ENCODE results near the gene SEMA3E.
A peak's percentile ranks its signal among the peaks of the same experiment; 100 is the strongest.

The SEMA3E gene

GRCh38 chr7:83419013-83419412, 229.9 kb downstream of the SEMA3E start:
- H3K9me3 ChIP-seq, result no peaks in the 10 kb centered on the region
- TF ChIP-seq CTCF (IDR thresholded peaks at IDR 0.05; ENCODE audit: low read depth, low read length), result no peak
- no peak overlapping the region for H3K4me3 ChIP-seq (ENCODE audit: low read depth, low read length)
- no peaks in the 10 kb centered on the region for H3K27me3 ChIP-seq
- no peak for DNase-seq
- H3K4me1 ChIP-seq, result peaks cover 14% of the 10 kb centered on the region
- H3K36me3 ChIP-seq, result no peaks in the 10 kb centered on the region

GRCh38 chr7:83415840-83416239, 233.1 kb downstream of the SEMA3E start:
- H3K27me3 ChIP-seq, result no peaks in the 10 kb centered on the region
- TF ChIP-seq CTCF (IDR thresholded peaks at IDR 0.05; ENCODE audit: low read depth, low read length), result no peak
- H3K4me1 ChIP-seq, result peaks cover 24% of the 10 kb centered on the region
- no peaks in the 10 kb centered on the region for H3K36me3 ChIP-seq
- no peak for DNase-seq
- H3K9me3 ChIP-seq, result no peaks in the 10 kb centered on the region
- no peak overlapping the region for H3K4me3 ChIP-seq (ENCODE audit: low read depth, low read length)

GRCh38 chr7:83414947-83415346, 234.0 kb downstream of the SEMA3E start:
- peaks cover 24% of the 10 kb centered on the region for H3K4me1 ChIP-seq
- DNase-seq, result no peak
- no peaks in the 10 kb centered on the region for H3K27me3 ChIP-seq
- no peak for TF ChIP-seq CTCF (IDR thresholded peaks at IDR 0.05; ENCODE audit: low read depth, low read length)
- no peaks in the 10 kb centered on the region for H3K9me3 ChIP-seq
- H3K4me3 ChIP-seq (ENCODE audit: low read depth, low read length), result no peak overlapping the region
- no peaks in the 10 kb centered on the region for H3K36me3 ChIP-seq

GRCh38 chr7:83413831-83414230, 235.1 kb downstream of the SEMA3E start:
- H3K4me3 ChIP-seq (ENCODE audit: low read depth, low read length), result peak overlapping the region; percentile 28
- no peak for TF ChIP-seq CTCF (IDR thresholded peaks at IDR 0.05; ENCODE audit: low read depth, low read length)
- DNase-seq, result peak; percentile 69

GRCh38 chr7:83413424-83413823, 235.5 kb downstream of the SEMA3E start:
- H3K27me3 ChIP-seq, result no peaks in the 10 kb centered on the region
- no peaks in the 10 kb centered on the region for H3K36me3 ChIP-seq
- TF ChIP-seq CTCF (IDR thresholded peaks at IDR 0.05; ENCODE audit: low read depth, low read length), result no peak
- DNase-seq, result no peak
- peak overlapping the region; percentile 28 for H3K4me3 ChIP-seq (ENCODE audit: low read depth, low read length)
- H3K4me1 ChIP-seq, result peaks cover 30% of the 10 kb centered on the region
- no peaks in the 10 kb centered on the region for H3K9me3 ChIP-seq

More at GRCh38 chr7:83413831-83414230, 235.1 kb downstream of the SEMA3E start:
- Histone ChIP-seq H3K9me3 (no peaks in the 10 kb centered on the region), H3K36me3 (no peaks in the 10 kb centered on the region), H3K4me1 (peaks cover 29% of the 10 kb centered on the region), H3K27me3 (no peaks in the 10 kb centered on the region)

- peaks cover 30% of the 10 kb centered on the region for H3K4me1 ChIP-seq
- no peaks in the 10 kb centered on the region for H3K9me3 ChIP-seq
- TF ChIP-seq CTCF (IDR thresholded peaks at IDR 0.05; ENCODE audit: low read depth, low read length), result peak; percentile 75
- H3K36me3 ChIP-seq, result no peaks in the 10 kb centered on the region
- DNase-seq, result peak; percentile 55
- no peak overlapping the region for H3K4me3 ChIP-seq (ENCODE audit: low read depth, low read length)
- H3K27me3 ChIP-seq, result no peaks in the 10 kb centered on the region
Measured at GRCh38 chr7:83410989-83411591, 237.8 kb downstream of the SEMA3E start.

All from BE2C (cell line).